ENCODE measurements around the gene HDLBP. TPM values are rescaled to one million over a fixed set of nuclear protein-coding genes. Genes with fewer than 3 reads are reported as not detected.
A peak's percentile ranks its signal among the peaks of the same experiment; 100 is the strongest.

HDLBP gene
- total and polyA plus RNA-seq, 10 of the 15 experiments (the other 5 are each of a cell fraction or from before 2014, with no cell fraction given): 19.5 to 383 (median 249) TPM

- TF ChIP-seq MYC (IDR thresholded peaks at IDR 0.05; ENCODE audit: insufficient read depth, insufficient read length, insufficient replicate concordance, low read length, severe bottlenecking) (peak; percentile 44), CEBPZ (IDR thresholded peaks at IDR 0.05; ENCODE audit: low read depth, low read length) (no peak), GATAD2B (conservative IDR thresholded peaks at IDR 0.05; ENCODE audit: low read depth) (peak; percentile 86; the same call in 1 of the 2 replicates), POU2F2 (IDR thresholded peaks at IDR 0.05; ENCODE audit: borderline replicate concordance, low read depth, low read length) (no peak; the same call in 2 of the 3 replicates), E2F8 (IDR thresholded peaks at IDR 0.05; ENCODE audit: low read depth, partially characterized antibody) (no peak), PAX8 (IDR thresholded peaks at IDR 0.05) (no peak), ZNF687 (IDR thresholded peaks at IDR 0.05) (peak; percentile 67), MAX (IDR thresholded peaks at IDR 0.05; ENCODE audit: low read depth, low read length) (no peak), ZBTB33 (IDR thresholded peaks at IDR 0.05) (no peak), SKIL (IDR thresholded peaks at IDR 0.05; ENCODE audit: low read depth, poor library complexity, severe bottlenecking) (no peak), SP1 (IDR thresholded peaks at IDR 0.05; ENCODE audit: low read depth, low read length) (no peak), RCOR1 (conservative IDR thresholded peaks at IDR 0.05; ENCODE audit: low read depth, low read length) (no peak)
Measured at GRCh38 chr2:241314226-241315092, 1.0 kb downstream of the HDLBP start (continued).

All from GM12878 (cell line).